Fibroblast of skin of right quadriceps (primary cell): Measurements from ENCODE around the gene PIK3C2G.
"Not testable (repeated sequence)": the region's sequence is repeated elsewhere in the genome, so short reads cannot be mapped to it uniquely, and the experiment has no call there.

Experiments used
- DNase-seq: peaks from one replicate; pipeline ENCODE4 v3.0.0-alpha.2; 2013

PIK3C2G gene

GRCh38 chr12:18476861-18477260 is 215.5 kb downstream of the PIK3C2G start:
- no peak for DNase-seq

- DNase-seq: no peak
These were observed 217.9 kb downstream of the PIK3C2G start for GRCh38 chr12:18479256-18479655.

- DNase-seq: no peak
These were observed 221.3 kb downstream of the PIK3C2G start for GRCh38 chr12:18482601-18483120.

- DNase-seq: peak; percentile 11
These were observed 222.5 kb downstream of the PIK3C2G start for GRCh38 chr12:18483698-18484325.

- no peak for DNase-seq
These were observed 224.7 kb downstream of the PIK3C2G start for GRCh38 chr12:18486036-18486435.

GRCh38 chr12:18487509-18487908 is 226.2 kb downstream of the PIK3C2G start:
- no peak for DNase-seq

- DNase-seq: peak; percentile 61
These were observed 231.2 kb downstream of the PIK3C2G start for GRCh38 chr12:18492372-18493025.

- DNase-seq: no peak
These were observed 234.8 kb downstream of the PIK3C2G start for GRCh38 chr12:18496156-18496555.

- DNase-seq: not testable (repeated sequence)
These were observed 238.8 kb downstream of the PIK3C2G start for GRCh38 chr12:18500160-18500574.

- not testable (repeated sequence) for DNase-seq
These were observed 239.4 kb downstream of the PIK3C2G start for GRCh38 chr12:18500736-18501135.

- no peak for DNase-seq
These were observed 241.2 kb downstream of the PIK3C2G start for GRCh38 chr12:18502422-18502968.

GRCh38 chr12:18521461-18521860 is 260.1 kb downstream of the PIK3C2G start:
- DNase-seq: no peak

GRCh38 chr12:18522806-18523205 is 261.5 kb downstream of the PIK3C2G start:
- no peak for DNase-seq

- DNase-seq: not testable (repeated sequence)
These were observed 281.2 kb downstream of the PIK3C2G start for GRCh38 chr12:18542497-18542896.

- peak; percentile 24 for DNase-seq
These were observed 285.1 kb downstream of the PIK3C2G start for GRCh38 chr12:18546399-18546798.

GRCh38 chr12:18549598-18549997 is 288.3 kb downstream of the PIK3C2G start:
- DNase-seq: no peak

GRCh38 chr12:18551106-18551505 is 289.8 kb downstream of the PIK3C2G start:
- no peak for DNase-seq

GRCh38 chr12:18551701-18552100 is 290.4 kb downstream of the PIK3C2G start:
- DNase-seq: no peak

GRCh38 chr12:18552829-18553228 is 291.5 kb downstream of the PIK3C2G start:
- DNase-seq: no peak

- no peak for DNase-seq
These were observed 294.8 kb downstream of the PIK3C2G start for GRCh38 chr12:18556161-18556560.

- no peak for DNase-seq
These were observed 297.9 kb downstream of the PIK3C2G start for GRCh38 chr12:18559242-18559641.

GRCh38 chr12:18562531-18562930 is 301.2 kb downstream of the PIK3C2G start:
- no peak for DNase-seq

- DNase-seq: no peak
These were observed 303.0 kb downstream of the PIK3C2G start for GRCh38 chr12:18564306-18564705.

GRCh38 chr12:18567787-18568186 is 306.5 kb downstream of the PIK3C2G start:
- no peak for DNase-seq
